Jurkat, Clone E6-1 (cell line): ENCODE measurements around the gene BUB1B.
"Not testable (repeated sequence)": the region's sequence is repeated elsewhere in the genome, so short reads cannot be mapped to it uniquely, and the experiment has no call there.

ENCODE experiments used
- DNase-seq: peaks from one replicate; pipeline ENCODE4 v3.0.0-alpha.2; 2011; ENCODE audit warnings: low read depth, low spot score
- H3K4me3 ChIP-seq: 2 replicates; pipeline ENCODE4 v1.5.1; 2011; ENCODE audit warnings: mild to moderate bottlenecking, low read length, control low read depth, moderate library complexity

BUB1B gene

DNA sequence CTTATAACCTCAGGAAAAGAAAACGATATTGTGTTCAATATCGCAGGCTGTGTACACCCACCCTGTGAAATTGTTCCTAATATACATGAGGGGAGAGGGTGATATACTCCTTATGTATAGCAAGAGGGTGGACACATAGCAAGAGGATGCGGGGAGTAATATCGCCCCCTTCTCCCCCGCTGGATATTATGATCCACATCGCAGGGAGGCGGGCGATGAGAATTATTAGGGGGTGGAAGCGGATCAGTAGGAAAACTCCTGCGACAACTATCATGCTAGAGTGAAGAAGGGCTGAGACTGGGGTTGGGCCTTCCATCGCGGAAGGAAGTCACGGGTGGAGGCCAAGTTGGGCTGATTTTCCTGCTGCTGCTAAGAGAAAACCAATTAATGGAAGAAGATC is 27.3 kb upstream of the BUB1B start:
- H3K4me3 ChIP-seq: no peak overlapping the region
- DNase-seq: no peak

DNA sequence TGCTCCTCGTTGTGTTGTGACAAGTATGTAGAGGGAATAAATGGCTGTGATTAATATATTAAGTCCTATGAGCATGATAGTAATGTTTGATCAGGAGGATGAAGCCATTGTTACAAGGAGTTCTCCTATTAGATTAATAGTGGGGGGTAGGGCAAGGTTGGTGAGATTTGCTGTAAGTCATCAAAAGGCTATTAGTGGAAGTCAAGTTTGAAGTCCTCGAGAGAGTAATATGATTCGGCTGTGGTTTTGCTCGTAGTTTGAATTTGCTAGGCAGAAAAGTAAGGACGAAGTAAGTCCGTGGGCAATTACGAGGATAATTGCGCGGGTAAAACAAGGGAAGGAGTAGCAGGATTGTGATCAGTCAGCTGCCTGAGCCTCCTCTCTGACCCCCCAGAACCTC is 26.0 kb upstream of the BUB1B start:
- H3K4me3 ChIP-seq: no peak overlapping the region
- no peak for DNase-seq

DNA sequence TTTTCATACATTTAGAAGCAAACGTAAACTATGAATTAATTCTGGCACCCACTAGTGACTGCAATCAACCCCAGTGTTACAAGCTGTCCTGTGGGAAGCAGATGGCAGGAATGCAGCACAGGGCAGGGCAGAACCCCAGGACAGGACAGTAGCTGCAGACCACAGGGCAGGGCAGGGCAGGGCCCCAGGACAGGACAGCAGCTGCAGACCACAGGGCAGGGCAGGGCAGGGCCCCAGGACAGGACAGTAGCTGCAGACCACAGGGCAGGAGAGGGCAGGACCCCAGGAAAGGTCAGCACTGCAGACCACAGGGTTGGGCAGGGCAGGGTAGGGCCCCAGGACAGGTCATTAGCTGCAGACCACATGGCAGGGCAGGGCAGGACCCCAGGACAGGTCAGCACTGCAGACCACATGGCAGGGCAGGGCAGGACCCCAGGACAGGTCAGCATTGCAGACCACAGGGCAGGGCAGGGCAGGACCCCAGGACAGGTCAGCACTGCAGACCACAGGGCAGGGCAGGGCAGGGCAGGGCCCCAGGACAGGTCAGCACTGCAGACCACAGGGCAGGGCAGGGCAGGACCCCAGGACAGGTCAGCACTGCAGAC is 24.9 kb upstream of the BUB1B start:
- not testable (repeated sequence) for DNase-seq

DNA sequence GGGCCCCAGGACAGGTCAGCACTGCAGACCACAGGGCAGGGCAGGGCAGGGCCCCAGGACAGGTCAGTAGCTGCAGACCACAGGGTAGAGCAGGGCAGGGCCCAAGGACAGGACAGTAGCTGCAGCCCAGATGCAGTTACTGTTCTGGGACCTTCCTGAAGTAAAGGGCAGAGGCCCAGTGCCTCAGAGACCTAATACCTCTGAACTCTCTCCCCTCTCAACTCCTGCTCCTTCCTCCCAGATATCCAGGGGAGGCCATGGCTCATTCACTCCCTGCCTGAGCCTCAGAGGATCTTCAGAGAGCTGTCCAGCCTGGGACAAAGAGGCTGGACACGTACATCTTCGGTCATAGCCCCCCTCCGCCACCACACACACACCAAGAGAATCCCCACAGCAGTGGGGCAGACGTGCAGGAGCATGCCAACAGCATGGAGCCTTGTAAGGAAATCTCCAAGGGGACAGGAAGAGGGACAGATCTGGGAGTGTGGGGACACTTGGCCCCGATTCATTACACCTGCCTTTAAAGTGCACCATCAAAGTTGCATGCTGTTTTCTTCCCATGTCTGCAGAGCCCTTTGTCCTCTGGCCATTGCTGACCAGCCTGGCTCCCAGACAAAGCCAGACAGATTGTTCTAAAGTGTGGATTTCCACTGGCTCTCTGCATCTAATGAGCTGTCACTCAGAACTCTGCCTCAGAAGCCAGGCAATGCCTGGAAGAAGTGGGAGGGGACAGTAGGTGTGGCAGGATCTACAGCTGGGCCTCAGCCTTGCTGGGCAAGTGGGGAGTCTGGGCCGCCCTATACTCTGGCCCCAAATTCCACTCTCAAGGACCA is 24.2 kb upstream of the BUB1B start:
- no peak for DNase-seq
- H3K4me3 ChIP-seq: no peak overlapping the region

More for the DNA sequence above, 24.9 kb upstream of the BUB1B start:
- H3K4me3 ChIP-seq: not testable (repeated sequence)

DNA sequence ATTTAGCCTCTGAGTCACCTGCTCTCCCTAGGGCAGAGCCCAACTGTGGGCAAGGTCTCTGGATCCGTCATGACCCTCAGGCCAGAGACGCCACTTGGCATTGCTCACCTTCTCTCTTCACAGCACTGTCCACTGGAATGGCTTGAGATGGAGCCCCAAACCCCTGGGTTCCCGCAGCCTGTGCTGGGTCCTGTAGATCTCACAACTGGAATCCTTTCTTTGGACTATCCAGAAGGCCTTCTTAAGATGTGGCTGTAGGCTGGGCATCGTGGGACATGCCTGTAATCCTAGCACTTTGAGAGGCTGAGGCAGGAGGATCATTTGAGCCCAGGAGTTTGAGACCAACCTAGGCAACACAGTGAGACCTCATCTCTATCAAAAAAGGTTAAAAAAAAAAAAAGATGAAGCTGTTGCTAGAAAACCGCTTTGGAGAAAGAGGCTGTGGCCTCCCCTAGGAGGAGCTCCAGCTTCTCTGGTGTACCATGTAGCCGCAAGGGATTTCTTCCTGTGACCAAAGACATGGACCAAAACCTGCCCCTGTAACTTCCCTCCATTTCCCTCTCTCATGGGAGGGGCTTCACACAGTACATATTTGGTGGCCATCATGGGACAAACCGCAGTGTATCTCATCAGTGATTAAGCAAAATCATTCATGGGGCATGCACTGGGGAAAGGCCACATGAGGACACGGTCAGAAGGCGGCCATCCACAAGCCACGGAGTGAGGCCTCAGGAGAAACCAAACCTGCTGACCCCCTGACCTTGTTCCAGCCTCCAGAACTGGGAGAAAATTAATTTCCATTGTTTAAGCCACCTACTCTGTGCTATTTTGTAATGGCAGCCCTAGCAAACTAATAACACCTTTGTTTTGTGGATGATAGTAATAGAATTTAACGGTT is 23.3 kb upstream of the BUB1B start:
- DNase-seq: no peak
- H3K4me3 ChIP-seq: no peak overlapping the region

DNA sequence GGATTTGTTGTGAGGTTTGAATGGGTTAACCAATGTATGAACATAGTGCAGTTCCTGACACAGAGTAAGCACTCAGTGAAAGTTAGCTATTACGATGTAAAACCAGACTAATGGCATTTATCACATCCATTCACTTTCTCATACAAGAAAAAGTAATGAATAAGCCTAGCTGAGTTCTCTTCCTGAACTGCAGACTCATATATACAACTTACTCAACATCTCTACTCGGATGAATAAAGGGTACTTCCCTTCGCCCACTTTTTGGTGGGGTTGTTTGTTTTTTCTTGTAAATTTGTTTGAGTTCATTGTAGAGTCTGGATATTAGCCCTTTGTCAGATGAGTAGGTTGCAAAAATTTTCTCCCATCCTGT is 22.7 kb upstream of the BUB1B start:
- not testable (repeated sequence) for H3K4me3 ChIP-seq, DNase-seq

DNA sequence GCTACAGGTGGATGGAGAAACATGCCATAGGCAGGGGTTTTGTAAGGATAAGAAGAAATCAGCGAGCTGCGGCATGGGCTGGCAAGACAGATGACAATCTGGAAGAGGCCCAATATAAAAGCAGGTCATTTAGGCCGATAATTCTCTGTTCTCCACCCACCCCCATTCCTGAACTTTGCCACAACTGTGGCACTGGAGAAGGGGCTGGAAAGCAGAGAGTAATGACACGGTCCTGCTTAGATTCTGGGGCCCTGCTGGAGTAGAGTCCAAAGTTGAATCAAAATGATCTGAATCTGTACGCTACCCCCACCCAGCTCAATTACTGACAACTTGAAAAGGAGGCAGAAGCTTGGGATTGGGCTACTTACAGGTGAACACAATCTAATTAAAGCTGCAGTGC is 18.4 kb upstream of the BUB1B start:
- no peak for DNase-seq
- no peak overlapping the region for H3K4me3 ChIP-seq

DNA sequence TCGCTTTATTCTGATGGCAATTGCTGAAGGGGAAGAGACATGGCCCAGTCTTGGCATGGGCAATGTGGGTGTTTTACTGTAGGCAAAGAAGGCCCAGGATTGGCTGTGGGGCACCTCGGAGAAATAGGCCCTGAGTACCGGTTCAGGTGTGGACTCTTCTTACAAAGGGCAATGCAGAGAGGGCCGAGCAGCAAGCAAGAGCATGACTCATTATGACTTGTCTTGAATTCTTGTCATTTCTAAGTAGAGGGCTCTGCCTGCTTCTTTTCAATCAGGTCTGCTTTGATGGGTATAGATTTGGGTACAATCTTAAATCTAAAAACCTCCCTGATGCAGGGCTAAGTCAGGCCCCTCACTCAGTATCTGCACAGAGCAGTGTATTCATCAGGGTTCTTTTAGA is 14.8 kb upstream of the BUB1B start:
- no peak overlapping the region for H3K4me3 ChIP-seq
- no peak for DNase-seq

DNA sequence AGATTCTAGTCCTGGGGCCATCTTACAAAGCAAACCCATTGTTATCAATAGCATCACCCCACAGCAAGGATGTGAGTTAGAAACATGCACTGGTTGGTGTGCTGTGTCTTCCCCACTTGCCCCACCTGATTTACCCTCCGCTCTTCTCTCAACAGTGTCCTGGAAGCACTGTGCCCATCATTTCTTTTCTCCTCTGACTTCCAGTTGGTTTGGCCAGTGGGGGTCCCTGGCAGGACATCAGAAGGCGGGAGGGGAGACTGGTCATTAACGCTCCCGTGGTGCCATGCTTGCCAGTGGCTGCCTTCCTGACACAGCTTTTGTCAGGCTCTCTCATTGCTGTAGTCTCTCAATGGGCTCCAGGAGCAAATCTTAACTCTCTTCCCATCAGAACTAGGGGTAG is 11.5 kb upstream of the BUB1B start:
- H3K4me3 ChIP-seq: no peak overlapping the region
- no peak for DNase-seq

DNA sequence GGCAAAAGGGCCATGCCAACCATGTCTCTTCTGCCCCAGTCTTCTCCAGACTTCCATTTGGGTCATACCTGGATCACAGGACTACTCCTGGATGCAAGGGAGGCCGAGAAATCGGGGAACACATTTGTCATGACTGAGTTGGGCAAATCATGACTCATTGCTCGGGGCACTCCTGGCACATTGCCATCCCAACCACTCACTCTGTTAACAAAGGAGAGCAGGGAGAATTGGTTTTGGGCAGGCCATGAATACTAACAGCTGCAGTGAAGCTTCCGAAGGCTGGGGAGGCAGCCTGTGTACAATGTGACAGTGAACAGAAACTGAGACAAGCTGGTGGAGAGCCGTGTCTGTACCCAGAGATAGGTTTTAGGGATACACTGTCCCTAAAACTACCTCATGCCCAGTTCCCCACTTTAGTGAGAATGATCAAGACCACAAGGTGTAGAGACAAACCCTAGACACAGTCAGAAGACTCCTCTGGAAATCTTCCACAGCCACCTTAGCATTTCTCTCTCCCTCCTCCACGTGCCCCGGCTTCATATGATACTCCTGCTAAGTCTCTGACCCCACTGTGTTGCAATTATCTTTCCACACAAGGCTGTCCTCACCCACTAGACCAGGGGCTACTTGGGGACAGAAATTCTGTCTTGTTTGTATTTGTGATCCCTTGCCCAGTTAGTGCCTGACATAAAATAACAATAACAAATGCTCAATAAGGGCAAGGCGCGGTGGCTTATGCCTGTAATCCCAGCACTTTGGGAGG is 10.5 kb upstream of the BUB1B start:
- no peak for DNase-seq
- H3K4me3 ChIP-seq: no peak overlapping the region

DNA sequence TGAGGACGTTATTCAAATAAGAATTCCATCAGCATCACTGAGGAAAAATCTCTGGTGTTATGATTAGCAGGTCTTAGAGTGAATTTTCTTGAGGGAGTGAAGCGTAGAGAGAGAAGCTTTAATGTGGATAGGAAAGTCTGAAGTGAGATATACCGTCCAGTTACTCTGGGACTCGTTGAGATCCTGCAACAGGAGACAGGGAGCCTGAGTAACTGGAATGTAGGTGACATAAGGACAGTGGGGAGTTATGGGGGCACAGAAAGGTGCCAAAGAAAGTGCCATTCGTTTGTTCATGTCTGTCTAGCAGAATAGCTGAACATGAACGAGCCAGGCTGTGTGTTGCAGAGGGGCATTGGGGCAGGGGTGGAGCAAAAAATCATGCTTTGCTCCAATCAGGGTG is 9.4 kb upstream of the BUB1B start:
- no peak for DNase-seq
- no peak overlapping the region for H3K4me3 ChIP-seq

DNA sequence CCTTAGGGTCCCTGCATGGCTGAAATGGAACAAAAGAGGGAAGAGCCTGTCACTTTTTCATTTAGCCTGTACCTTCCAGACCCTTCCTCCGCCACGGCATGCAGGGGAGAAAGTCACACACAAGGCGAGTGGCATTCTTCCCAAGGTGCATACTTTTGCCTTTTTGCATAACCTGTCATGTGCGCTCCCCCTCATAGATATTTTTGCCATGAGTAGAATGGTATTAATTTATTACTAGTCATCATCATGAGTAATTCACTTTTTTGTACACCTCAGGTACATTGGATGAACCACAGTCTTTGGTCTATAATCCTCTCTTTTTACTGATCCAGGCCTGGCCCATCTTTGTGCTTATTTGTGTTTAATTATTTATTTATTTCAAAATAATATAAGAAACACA is 8.9 kb upstream of the BUB1B start:
- H3K4me3 ChIP-seq: no peak overlapping the region
- DNase-seq: no peak

DNA sequence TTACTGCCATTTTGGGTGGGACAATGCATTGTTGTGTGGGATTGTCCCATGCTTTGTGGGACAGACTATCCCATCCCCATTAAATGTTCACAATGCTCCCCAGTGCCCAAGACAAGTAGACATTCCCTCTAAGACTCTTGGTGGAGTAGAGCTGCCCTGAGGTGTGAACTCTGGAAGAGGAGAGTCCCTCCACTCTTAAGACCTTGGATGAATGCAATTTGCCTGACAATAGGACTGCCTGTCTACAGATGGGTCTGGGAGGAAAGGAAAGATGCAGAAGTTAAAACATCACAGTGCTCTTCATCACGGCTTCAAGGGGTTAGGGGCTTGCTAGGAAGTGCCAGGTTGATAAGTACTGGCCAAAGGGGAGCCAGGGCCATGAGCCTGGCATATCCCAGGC is 6.0 kb upstream of the BUB1B start:
- not testable (repeated sequence) for DNase-seq

DNA sequence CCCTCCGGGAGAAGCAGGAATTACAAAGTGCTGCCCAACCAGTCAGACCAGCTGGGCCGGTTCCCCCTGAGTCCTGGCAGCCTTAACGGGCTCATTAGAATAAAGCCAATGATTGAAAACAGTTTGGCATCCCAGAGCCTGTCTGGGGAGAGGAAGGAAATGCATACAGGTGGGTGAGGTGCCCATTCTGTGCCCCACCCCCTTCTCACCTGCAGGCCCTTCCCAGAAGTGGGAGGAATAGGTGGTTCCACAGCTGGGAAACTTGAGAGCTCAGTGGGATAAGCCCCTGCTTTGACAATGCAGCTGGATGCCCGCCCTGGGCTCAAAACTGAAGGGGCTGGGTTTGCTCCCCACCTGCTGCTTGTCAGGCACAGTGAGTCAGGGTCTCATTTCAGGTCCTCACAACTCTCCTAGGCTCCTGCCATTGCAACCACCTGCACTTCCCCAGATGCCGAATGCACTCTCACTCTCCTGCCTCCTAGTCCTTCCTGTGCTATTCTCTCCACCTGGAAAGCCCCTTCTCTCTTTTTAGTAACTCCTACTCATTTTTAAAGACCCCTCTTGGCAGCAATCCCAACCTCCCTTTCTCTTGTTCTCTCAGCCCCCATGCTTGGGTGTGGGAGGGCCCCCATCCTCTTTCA is 5.5 kb upstream of the BUB1B start:
- H3K4me3 ChIP-seq: no peak overlapping the region
- no peak for DNase-seq

More for the DNA sequence above, 6.0 kb upstream of the BUB1B start:
- H3K4me3 ChIP-seq: not testable (repeated sequence)

DNA sequence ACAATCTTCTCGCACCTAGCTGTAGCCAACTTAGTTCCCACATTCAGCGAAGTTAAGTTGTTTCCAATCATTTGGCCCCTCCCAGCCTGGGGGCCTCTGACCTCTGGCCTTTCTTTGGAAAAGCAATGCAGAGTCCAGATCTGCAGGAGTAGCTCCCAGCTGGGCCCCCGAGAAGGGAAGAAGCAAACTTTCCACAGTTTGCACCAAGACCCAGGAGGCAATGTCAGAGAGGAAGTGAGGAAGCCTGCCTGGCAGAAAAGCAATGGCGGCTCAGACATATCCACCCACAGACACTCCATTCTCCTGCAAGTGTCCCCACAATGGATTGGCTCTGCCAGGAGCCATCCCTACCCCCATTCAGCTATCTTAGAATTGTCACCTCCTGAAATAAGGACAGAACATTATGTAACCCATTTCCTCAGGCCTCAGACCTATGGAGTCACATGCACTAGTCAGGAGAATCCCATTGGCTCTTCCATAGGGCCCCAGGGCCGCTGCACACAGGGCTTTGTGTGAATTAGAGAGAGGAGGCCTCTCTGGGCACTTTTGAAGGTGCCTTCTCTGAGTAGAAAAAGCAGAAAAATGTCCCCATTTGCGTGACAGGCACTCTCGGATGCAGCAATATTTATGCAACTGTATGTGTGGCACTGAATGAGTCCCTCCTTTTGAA is 3.0 kb upstream of the BUB1B start:
- no peak for DNase-seq
- H3K4me3 ChIP-seq: no peak overlapping the region

DNA sequence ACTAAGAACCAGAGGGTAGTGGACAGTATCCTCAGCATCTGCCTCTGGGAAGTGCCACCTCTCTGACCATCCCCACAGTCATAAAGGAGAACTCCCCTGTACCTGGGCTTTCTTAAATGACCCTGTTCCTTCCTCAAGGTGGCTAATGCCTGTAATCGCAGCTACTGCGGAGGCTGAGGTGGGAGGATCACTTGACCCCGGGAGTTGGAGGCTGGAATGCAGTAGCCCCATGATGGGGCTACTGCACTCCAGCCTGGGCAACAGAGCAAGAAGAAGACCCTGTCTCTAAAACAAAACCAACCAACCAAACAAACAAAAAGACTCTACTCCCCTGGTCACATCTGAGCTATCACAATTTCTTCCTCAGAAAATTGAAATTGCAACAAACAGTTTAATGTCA is 848 bp upstream of the BUB1B start:
- DNase-seq: no peak
- no peak overlapping the region for H3K4me3 ChIP-seq

DNA sequence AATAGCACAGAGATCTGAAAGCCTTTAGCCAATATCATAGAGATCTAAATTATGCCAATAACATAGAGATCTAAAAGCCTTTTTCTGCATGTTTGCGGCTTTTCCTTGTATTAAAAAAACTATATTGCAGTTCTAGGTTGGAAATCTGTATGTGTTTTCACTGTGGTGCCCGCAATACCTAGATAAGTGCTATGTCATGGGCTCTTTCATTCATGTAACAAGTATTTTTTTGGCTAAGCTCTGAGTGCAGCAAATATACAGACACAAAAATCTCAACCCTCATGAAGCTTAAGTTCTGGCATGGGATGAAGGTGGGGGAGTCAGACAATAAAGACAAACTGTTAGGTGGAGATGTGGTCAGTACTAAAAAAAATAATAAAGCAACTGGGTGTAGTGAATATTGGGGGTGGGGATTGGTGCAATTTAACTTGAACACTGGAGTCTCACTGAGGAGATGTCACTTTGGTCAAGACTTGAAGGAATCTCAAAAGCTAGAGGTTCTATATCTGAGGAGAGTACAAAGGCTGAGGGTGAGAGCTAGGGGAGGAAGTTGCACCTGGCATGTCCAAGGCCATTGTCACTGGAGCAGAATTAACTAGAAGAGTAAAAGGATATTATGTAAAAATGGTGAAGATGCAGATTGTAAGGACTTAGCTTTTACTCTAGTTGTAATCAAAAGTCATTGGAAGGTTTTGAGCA is 973 bp downstream of the BUB1B start:
- peak; percentile 32 for DNase-seq
- peak overlapping the region; percentile 98 for H3K4me3 ChIP-seq

DNA sequence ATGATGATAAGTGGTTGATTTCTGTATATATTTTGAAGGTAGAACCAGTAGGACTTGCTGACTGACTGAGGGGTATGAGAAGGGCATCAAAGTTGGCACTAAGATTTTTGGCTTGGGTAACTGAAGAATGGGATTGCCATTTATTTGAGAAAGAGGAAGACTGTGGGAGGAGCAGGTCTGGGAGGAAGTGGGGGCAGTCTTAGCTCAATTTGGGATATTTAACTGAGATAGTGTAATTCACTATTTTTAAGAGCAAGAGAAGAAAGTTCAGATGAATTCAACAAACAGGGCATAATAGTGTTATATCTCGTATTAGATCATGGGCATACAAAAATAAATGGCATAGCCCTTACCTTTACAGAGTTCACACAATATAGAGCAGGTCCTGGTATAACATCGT is 1.7 kb downstream of the BUB1B start:
- DNase-seq: no peak
- H3K4me3 ChIP-seq: peak overlapping the region; percentile 98
